ENCODE results near the gene DYNC1I1.

GRCh38 chr7:96116173-96116572 lies 343.8 kb downstream of the DYNC1I1 start:
- TF ChIP-seq, protein P1, sequence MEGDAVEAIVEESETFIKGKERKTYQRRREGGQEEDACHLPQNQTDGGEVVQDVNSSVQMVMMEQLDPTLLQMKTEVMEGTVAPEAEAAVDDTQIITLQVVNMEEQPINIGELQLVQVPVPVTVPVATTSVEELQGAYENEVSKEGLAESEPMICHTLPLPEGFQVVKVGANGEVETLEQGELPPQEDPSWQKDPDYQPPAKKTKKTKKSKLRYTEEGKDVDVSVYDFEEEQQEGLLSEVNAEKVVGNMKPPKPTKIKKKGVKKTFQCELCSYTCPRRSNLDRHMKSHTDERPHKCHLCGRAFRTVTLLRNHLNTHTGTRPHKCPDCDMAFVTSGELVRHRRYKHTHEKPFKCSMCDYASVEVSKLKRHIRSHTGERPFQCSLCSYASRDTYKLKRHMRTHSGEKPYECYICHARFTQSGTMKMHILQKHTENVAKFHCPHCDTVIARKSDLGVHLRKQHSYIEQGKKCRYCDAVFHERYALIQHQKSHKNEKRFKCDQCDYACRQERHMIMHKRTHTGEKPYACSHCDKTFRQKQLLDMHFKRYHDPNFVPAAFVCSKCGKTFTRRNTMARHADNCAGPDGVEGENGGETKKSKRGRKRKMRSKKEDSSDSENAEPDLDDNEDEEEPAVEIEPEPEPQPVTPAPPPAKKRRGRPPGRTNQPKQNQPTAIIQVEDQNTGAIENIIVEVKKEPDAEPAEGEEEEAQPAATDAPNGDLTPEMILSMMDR (conservative IDR thresholded peaks at IDR 0.05; ENCODE audit: low read length) = no peak
- TF ChIP-seq EZH2phosphoT487 (IDR thresholded peaks at IDR 0.05; ENCODE audit: borderline replicate concordance) = no peak

All from Loucy (cell line).